Amniotic epithelial cell (primary cell): ENCODE measurements around the gene ELOVL5.
A peak's percentile ranks its signal among the peaks of the same experiment; 100 is the strongest.
"Not testable (repeated sequence)": the region's sequence is repeated elsewhere in the genome, so short reads cannot be mapped to it uniquely, and the experiment has no call there.

Experiments used
- DNase-seq: peaks from one replicate; pipeline ENCODE4 v3.0.0-alpha.2; 2010; ENCODE audit warnings: low read depth

Gene ELOVL5

GRCh38 chr6:53359095-53359842 is 10.5 kb upstream of the ELOVL5 start:
- peak; percentile 97 for DNase-seq

GRCh38 chr6:53358440-53359094 is 9.8 kb upstream of the ELOVL5 start:
- no peak for DNase-seq

GRCh38 chr6:53357576-53358360 is 9.0 kb upstream of the ELOVL5 start:
- DNase-seq = no peak

GRCh38 chr6:53353624-53354023 is 4.9 kb upstream of the ELOVL5 start:
- DNase-seq = peak; percentile 71

- no peak for DNase-seq
These were observed 3.6 kb upstream of the ELOVL5 start for GRCh38 chr6:53352360-53352759.

- no peak for DNase-seq
These were observed 501 bp upstream of the ELOVL5 start for GRCh38 chr6:53349209-53349693.

GRCh38 chr6:53347921-53348370 is 804 bp downstream of the ELOVL5 start:
- peak; percentile 50 for DNase-seq

GRCh38 chr6:53347250-53347920 is 1.4 kb downstream of the ELOVL5 start:
- peak; percentile 63 for DNase-seq

- not testable (repeated sequence) for DNase-seq
These were observed 2.7 kb downstream of the ELOVL5 start for GRCh38 chr6:53346049-53346448.

- no peak for DNase-seq
These were observed 3.8 kb downstream of the ELOVL5 start for GRCh38 chr6:53344969-53345368.

GRCh38 chr6:53343092-53343491 is 5.7 kb downstream of the ELOVL5 start:
- no peak for DNase-seq

- no peak for DNase-seq
These were observed 6.5 kb downstream of the ELOVL5 start for GRCh38 chr6:53342217-53342616.

GRCh38 chr6:53340536-53340935 is 8.2 kb downstream of the ELOVL5 start:
- DNase-seq = peak; percentile 64

GRCh38 chr6:53339424-53339823 is 9.3 kb downstream of the ELOVL5 start:
- DNase-seq = no peak

- DNase-seq = no peak
These were observed 10.4 kb downstream of the ELOVL5 start for GRCh38 chr6:53338304-53338703.

- no peak for DNase-seq
These were observed 12.7 kb downstream of the ELOVL5 start for GRCh38 chr6:53336070-53336469.

- no peak for DNase-seq
These were observed 13.3 kb downstream of the ELOVL5 start for GRCh38 chr6:53335224-53335994.

GRCh38 chr6:53333439-53334408 is 15.0 kb downstream of the ELOVL5 start:
- no peak for DNase-seq

- no peak for DNase-seq
These were observed 17.1 kb downstream of the ELOVL5 start for GRCh38 chr6:53331678-53332077.

GRCh38 chr6:53330137-53330536 is 18.6 kb downstream of the ELOVL5 start:
- no peak for DNase-seq
